B cell (primary cell): ENCODE measurements around the gene HNRNPH1. TPM values are rescaled to one million over a fixed set of nuclear protein-coding genes. Genes with fewer than 3 reads are reported as not detected.

Source experiments
- ATAC-seq: fragments of 200-7000 bp; cut with Tn5 transposase; one replicate; pipeline ENCODE4 v1.10.0; 2021; ENCODE audit warnings: low read depth, mild to moderate bottlenecking, moderate number of reproducible peaks, moderate library complexity
- CTCF ChIA-PET: fragments of 350-600 bp; sonication (Branson Sonifier 250); formaldehyde crosslinking; loops from one replicate; lab custom pipeline; 2021; ENCODE audit warnings: antibody characterized with exemption, inconsistent platforms; lab: Charles Lee
- POLR2A ChIA-PET: fragments of 350-600 bp; sonication (Branson Sonifier 250); formaldehyde crosslinking; loops from one replicate; lab custom pipeline; 2021; ENCODE audit warnings: antibody characterized with exemption; lab: Charles Lee
- DNase-seq: peaks from one replicate; pipeline ENCODE4 v3.0.0; 2013
- H2AFZ ChIP-seq: 2 replicates; pipeline ENCODE4 v1.6.1; 2012; ENCODE audit warnings: mild to moderate bottlenecking, low read depth, low read length; ENCODE audit not compliant: insufficient read depth, poor library complexity, severe bottlenecking
- H3K27ac ChIP-seq, 2 donors: 1 replicate in 1 of 2; 2 replicates in 1 of 2; pipeline ENCODE4 v1.5.1; 2012 to 2013; ENCODE audit warnings: low read length in 2 of 2, mild to moderate bottlenecking in 2 of 2, moderate library complexity in 1 of 2
- H3K27me3 ChIP-seq, 4 experiments: fragments of 200-600 bp in 1 of 4; sonication (generic) in 1 of 4; replicated peaks in 1 of 4; 1 replicate in 2 of 4; 2 replicates in 2 of 4; pipeline versions ENCODE4 v1.6.1 to v1.7.0; 2013 to 2016; ENCODE audit warnings: low read length in 3 of 4, mild to moderate bottlenecking in 2 of 4, mixed read lengths in 1 of 4, moderate library complexity in 1 of 4; ENCODE audit not compliant: insufficient read depth in 4 of 4, control insufficient read depth in 3 of 4; ENCODE audit errors: control extremely low read depth in 1 of 4
- H3K36me3 ChIP-seq, 2 experiments: replicated peaks in 1 of 2; 1 replicate in 1 of 2; 2 replicates in 1 of 2; pipeline versions ENCODE4 v1.6.1 to v1.7.1; 2013; ENCODE audit warnings: low read length in 1 of 2; ENCODE audit not compliant: insufficient read depth in 2 of 2, control insufficient read depth in 1 of 2; ENCODE audit errors: control extremely low read depth in 1 of 2, extremely low read depth in 1 of 2
- H3K4me1 ChIP-seq, 2 donors: fragments of 200-600 bp in 1 of 2; sonication (generic) in 1 of 2; 1 replicate in 1 of 2; 2 replicates in 1 of 2; pipeline versions ENCODE4 v1.5.1 to v1.6.1; 2013 to 2017; ENCODE audit warnings: low read length in 2 of 2; ENCODE audit not compliant: control insufficient read depth in 2 of 2, insufficient read depth in 2 of 2
- H3K4me2 ChIP-seq: replicated peaks from 2 replicates; pipeline ENCODE3; 2012; ENCODE audit warnings: mild to moderate bottlenecking, low read depth, low read length; ENCODE audit not compliant: poor library complexity, severe bottlenecking
- H3K4me3 ChIP-seq, 5 experiments: fragments of 200-600 bp in 1 of 5; sonication (generic) in 1 of 5; 1 replicate in 3 of 5; 2 replicates in 2 of 5; pipeline versions ENCODE4 v1.5.1 to v1.7.0; 2011 to 2016; ENCODE audit warnings: low read length in 4 of 5, mild to moderate bottlenecking in 4 of 5, low read depth in 2 of 5, control low read depth in 1 of 5, moderate library complexity in 1 of 5; ENCODE audit not compliant: insufficient read depth in 1 of 5; ENCODE audit errors: control extremely low read depth in 1 of 5, extremely low read depth in 1 of 5
- H3K79me2 ChIP-seq: fragments of 200-600 bp; sonication (generic); one replicate; pipeline ENCODE4 v1.6.0; 2016; ENCODE audit warnings: low read length; ENCODE audit not compliant: control insufficient read depth, insufficient read depth
- H3K9ac ChIP-seq: fragments of 200-600 bp; sonication (generic); 2 replicates; pipeline ENCODE4 v1.6.1; 2017; ENCODE audit warnings: mild to moderate bottlenecking, low read length, moderate library complexity
- H3K9me3 ChIP-seq, 3 donors: one replicate each; pipeline versions ENCODE4 v1.6.1 to v1.7.1; 2013; ENCODE audit warnings: low read length in 2 of 3; ENCODE audit not compliant: control insufficient read depth in 2 of 3, insufficient read depth in 1 of 3; ENCODE audit errors: control extremely low read depth in 1 of 3
- H4K20me1 ChIP-seq: 2 replicates; pipeline ENCODE4 v1.6.0; 2012; ENCODE audit warnings: mild to moderate bottlenecking, low read length; ENCODE audit not compliant: insufficient read depth, control insufficient read depth, poor library complexity, severe bottlenecking
- H3K27ac Mint-ChIP-seq: one replicate; pipeline ENCODE4 v1.8.0; 2021; ENCODE audit warnings: mixed read lengths
- H3K27me3 Mint-ChIP-seq: one replicate; pipeline ENCODE4 v1.8.0; 2021; ENCODE audit warnings: mixed read lengths
- H3K4me1 Mint-ChIP-seq: one replicate; pipeline ENCODE4 v1.8.0; 2021; ENCODE audit warnings: mixed read lengths
- H3K4me3 Mint-ChIP-seq: one replicate; pipeline ENCODE4 v1.8.0; 2021; ENCODE audit warnings: mixed read lengths
- H3K9me3 Mint-ChIP-seq: one replicate; pipeline ENCODE4 v1.8.0; 2022; ENCODE audit warnings: mixed read lengths; ENCODE audit not compliant: insufficient read depth
- CTCF ChIP-seq: fragments of 200-600 bp; IDR thresholded peaks from one replicate; pipeline ENCODE4 v1.8.0; 2022; ENCODE audit warnings: antibody characterized with exemption, mild to moderate bottlenecking
- EZH2 ChIP-seq: IDR thresholded peaks from 2 replicates; pipeline ENCODE4 v1.6.1; 2012; ENCODE audit warnings: borderline replicate concordance, low read depth, mild to moderate bottlenecking, moderate library complexity, low read length; ENCODE audit not compliant: insufficient read depth, poor library complexity, severe bottlenecking
- WGBS: methylation state at CpG from one replicate; pipeline ENCODE4 v1.1.5; 2013; ENCODE audit warnings: missing lambda C conversion rate; ENCODE audit not compliant: insufficient coverage; 5-methylcytosine and 5-hydroxymethylcytosine counted together
- intact Hi-C: fragments of 100-400 bp; cut with micrococcal nuclease; formaldehyde crosslinking; loops from one replicate; pipeline ENCODE4 v1.10.0; 2022
- polyA plus RNA-seq: library from polyadenylated mRNA; depleted of rRNA; stranded (reverse); fragments of >200 nt; gene quantifications from 2 replicates; pipeline ENCODE4 v1.2.3, GENCODE V29; 2012
- total RNA-seq, 2 donors: library from RNA; stranded (reverse); fragments of 120-200 nt in 1 of 2; gene quantifications; 1 replicate in 1 of 2; 2 replicates in 1 of 2; pipeline versions ENCODE4 v1.2.3 to v1.2.4, GENCODE V29; 2013 to 2022

Gene HNRNPH1
- total and polyA plus RNA-seq, 2 donors (not counting 1 experiment from before 2014, with no cell fraction given): 471 to 1,412 TPM

GRCh38 chr5:179609834-179610108 is 13.7 kb downstream of the HNRNPH1 start:
- H3K4me1 Mint-ChIP-seq: peaks cover 4% of the 10 kb centered on the region
- H3K27ac Mint-ChIP-seq: no peak overlapping the region
- intact Hi-C loops: no loop called here
- no peaks in the 10 kb centered on the region for H3K79me2 ChIP-seq
- no peak overlapping the region for H3K27ac ChIP-seq
- DNase-seq (no peak), ATAC-seq (no peak)
- no peak overlapping the region for H3K4me3 ChIP-seq
- no peaks in the 10 kb centered on the region for H3K9me3 Mint-ChIP-seq
- H3K4me3 Mint-ChIP-seq: no peak overlapping the region
- peaks cover 47% of the 10 kb centered on the region for H4K20me1 ChIP-seq
- H3K36me3 ChIP-seq: peaks cover 9 to 77% of the 10 kb centered on the region in 2 experiments
- WGBS: 97% methylated on average over 7 of the region's 8 CpGs
- H3K9me3 ChIP-seq: no peaks in the 10 kb centered on the region
- ChIA-PET POLR2A (interaction anchor here (0.8 to 1.8 kb wide), 2 partner anchors 10 to 14 kb away, joined by 5 to 7 read pairs; partner anchors contain the start of gene HNRNPH1), CTCF (no interaction called here)
- no peak for TF ChIP-seq EZH2
- TF ChIP-seq CTCF: no peak
- no peaks in the 10 kb centered on the region for H3K27me3 Mint-ChIP-seq
- no peaks in the 10 kb centered on the region for H3K4me1 ChIP-seq
- no peak overlapping the region for H3K9ac ChIP-seq
- H3K4me2 ChIP-seq: no peak overlapping the region
- no peak overlapping the region for H2AFZ ChIP-seq
- no peaks in the 10 kb centered on the region for H3K27me3 ChIP-seq

GRCh38 chr5:179608131-179608581 is 15.3 kb downstream of the HNRNPH1 start:
- DNase-seq (no peak), ATAC-seq (no peak)
- H3K27me3 Mint-ChIP-seq: no peaks in the 10 kb centered on the region
- Histone ChIP-seq H3K4me3 (no peak overlapping the region), H3K9ac (no peak overlapping the region), H3K27ac (peak overlapping the region in 1 of 2 donors; percentile 38), H3K27me3 (no peaks in the 10 kb centered on the region), H3K4me1 (no peaks in the 10 kb centered on the region), H3K9me3 (no peaks in the 10 kb centered on the region), H3K79me2 (no peaks in the 10 kb centered on the region), H4K20me1 (peaks cover 31% of the 10 kb centered on the region), H3K4me2 (no peak overlapping the region), H3K36me3 (peaks cover 5 to 68% of the 10 kb centered on the region in 2 experiments), H2AFZ (no peak overlapping the region)
- TF ChIP-seq CTCF (no peak), EZH2 (no peak)
- intact Hi-C loops: no loop called here
- POLR2A ChIA-PET: interaction anchor here (0.7 to 1.5 kb wide), 3 partner anchors 12 to 891 kb away, joined by 4 to 6 read pairs (median 4); partner anchors contain the start of gene HNRNPH1
- no peak overlapping the region for H3K4me3 Mint-ChIP-seq
- 33% methylated on average over 4 of the region's 5 CpGs for WGBS
- H3K4me1 Mint-ChIP-seq: peaks cover 4% of the 10 kb centered on the region
- H3K27ac Mint-ChIP-seq: peak overlapping the region; percentile 20
- H3K9me3 Mint-ChIP-seq: no peaks in the 10 kb centered on the region
- CTCF ChIA-PET: interaction anchor here (1.4 kb wide), 1 partner anchor 15 kb away, joined by 3 read pairs; the partner anchor contains the start of gene HNRNPH1
